VCaP (cell line): ENCODE measurements around the gene UBLCP1.
"Not testable (repeated sequence)": the region's sequence is repeated elsewhere in the genome, so short reads cannot be mapped to it uniquely, and the experiment has no call there.

Source experiments
- H3K27ac ChIP-seq: fragments of 450-650 bp; 2 replicates; pipeline ENCODE4 v1.5.1; 2017
- CTCF ChIP-seq: fragments of 450-650 bp; conservative IDR thresholded peaks from 2 replicates; pipeline ENCODE4 v1.5.1; 2017; ENCODE audit warnings: mild to moderate bottlenecking, moderate library complexity

The UBLCP1 gene

GRCh38 chr5:159223469-159223868 is 39.6 kb upstream of the UBLCP1 start:
- H3K27ac ChIP-seq = no peak overlapping the region
- no peak for TF ChIP-seq CTCF

DNA sequence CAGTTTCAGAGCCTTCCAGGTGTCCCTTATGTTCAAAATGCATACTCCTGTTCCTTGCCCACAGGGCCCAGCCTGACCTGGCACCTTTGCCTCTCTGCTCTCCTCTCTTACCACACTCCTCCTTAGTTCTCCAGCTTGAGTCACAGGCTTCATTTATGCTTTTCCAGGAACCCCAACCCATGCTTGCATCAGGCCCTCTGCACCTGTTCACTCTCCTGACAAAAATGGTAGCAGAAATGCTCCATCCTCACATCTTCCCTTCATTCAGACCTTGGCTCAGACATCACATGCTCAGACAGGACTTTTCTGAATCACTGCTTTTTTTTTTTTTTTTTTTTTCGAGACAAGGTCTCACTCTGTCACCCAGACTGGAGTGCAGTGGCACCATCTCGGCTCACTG is 38.6 kb upstream of the UBLCP1 start:
- no peak for TF ChIP-seq CTCF
- no peak overlapping the region for H3K27ac ChIP-seq

DNA sequence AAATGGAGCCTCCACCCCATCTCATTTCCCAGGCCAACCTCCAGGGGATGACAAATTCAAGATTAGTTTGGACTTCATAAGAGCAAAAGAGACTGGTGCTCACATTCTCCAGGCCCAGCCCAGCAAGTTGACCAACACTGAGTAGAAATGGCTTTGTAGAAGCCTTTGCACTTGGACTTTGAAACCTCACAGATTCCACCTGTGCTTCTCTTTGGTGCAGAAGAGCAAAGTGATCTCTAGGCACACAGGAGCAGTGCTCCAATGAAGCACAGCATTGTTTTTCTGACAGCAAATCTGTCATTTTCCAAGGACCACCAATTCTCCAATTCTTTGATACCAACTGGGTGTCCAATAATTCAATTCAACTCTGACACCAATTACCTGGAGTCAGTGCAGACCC is 36.6 kb upstream of the UBLCP1 start:
- TF ChIP-seq CTCF = no peak
- H3K27ac ChIP-seq = no peak overlapping the region

GRCh38 chr5:159227452-159227851 is 35.6 kb upstream of the UBLCP1 start:
- H3K27ac ChIP-seq = no peak overlapping the region
- no peak for TF ChIP-seq CTCF

DNA sequence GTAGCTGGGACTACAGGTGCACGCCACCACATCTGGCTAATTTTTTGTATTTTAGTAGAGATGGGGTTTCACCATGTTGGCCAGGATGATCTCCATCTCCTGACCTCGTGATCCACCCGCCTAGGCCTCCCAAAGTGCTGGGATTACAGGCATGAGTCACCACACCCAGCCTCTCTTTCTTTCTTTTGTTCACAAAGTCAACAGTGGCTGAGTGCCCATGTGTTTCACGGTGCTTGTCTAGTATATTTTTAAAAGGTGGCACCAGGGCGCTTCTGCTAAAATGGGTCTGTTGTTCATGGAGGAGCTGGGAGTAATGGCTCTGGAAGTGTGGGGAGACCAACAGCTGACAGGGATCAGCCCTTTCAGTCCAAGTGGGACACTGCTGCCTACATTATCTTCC is 35.0 kb upstream of the UBLCP1 start:
- not testable (repeated sequence) for H3K27ac ChIP-seq

DNA sequence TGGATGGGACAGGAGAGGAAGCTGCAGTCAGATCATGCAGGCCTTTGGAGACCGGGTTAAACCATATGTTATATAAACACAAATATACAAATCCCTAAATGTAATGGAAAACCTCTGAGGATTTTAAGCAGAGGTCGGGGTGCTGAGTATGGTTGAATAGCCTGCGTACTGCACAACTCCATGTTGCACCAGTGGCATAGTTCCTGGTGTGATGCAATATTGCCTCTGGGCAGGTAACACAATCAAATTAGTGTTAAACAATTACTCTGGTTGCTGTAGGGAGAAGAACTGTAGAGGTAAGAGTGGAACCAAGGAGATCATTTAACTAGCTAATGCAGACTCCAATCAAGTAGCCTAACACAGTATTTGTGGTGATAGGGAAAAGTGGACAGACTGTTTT is 32.4 kb upstream of the UBLCP1 start:
- no peak for TF ChIP-seq CTCF
- no peak overlapping the region for H3K27ac ChIP-seq

DNA sequence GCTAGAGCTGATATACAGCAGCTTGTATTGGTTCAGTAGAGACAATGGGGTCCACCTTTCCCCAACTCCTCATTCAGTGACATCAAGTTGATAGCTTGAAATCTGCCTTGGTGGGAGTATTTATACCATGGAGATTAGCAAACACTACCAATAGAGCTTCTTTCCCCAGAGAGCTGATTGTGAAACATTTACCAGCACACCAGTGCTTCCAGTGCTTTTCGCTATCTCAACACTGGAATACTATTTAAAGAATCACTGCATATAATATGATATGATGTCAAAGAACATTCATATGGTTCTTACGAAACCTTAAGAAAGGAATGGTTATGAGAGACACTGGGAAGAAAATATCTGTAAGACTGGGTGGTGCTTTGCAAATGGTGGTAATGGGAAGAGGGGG is 31.9 kb upstream of the UBLCP1 start:
- no peak for TF ChIP-seq CTCF
- H3K27ac ChIP-seq = no peak overlapping the region

DNA sequence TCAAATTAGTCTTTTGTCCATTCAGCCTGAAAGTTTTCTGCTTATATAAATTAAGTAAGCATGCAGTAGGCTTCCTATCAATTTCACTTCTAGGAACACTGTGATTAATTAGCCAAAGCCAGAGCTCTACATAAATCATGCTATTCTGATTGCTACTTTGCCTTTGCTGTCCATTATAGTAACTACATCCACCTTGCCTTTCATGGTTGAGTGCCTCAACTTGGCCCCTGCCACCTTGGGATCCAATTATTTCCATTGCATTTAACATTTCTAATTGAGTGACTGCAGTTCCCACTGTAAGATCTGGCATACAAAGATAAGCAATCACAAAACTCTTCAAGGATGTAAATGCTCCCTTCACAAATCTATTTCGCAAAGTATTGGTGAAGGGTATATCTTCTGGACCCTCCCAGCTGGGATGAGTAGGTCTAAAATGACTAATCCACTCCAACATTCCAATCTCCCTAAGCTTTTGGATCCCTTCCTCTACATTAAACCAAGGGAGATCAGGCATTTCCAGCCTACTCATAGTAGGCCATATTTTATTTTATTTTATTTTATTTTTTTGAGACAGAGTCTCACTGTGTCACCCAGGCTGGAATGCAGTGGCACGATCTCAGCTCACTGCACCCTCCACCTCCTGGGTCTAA is 27.1 kb upstream of the UBLCP1 start:
- not testable (repeated sequence) for H3K27ac ChIP-seq

DNA sequence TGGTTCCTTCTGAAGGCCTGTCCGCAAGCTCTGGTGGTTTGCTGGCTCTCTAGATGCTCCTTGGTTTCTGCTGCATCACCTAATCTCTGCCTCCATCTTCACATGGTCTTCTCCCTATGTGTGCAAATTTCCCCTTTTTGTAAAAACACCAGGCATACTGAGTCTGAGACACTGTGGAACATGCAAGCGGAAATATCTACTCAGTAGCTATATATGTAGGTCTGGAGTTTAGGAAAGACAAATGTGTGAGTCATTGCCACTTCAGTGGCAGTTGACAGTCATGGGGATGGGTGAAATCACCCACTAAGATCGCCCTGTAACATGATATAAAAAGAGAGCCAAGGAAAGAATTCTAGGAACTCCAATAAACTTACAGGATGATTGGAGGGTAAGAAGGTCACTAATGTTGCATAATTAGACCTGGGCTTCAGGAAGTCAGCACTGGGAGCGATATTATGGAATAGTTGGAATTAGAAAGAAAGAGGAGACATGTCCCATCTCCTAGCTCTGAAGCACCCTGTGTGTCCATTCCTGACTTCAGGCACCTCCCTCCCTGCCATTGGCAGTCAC is 22.7 kb upstream of the UBLCP1 start:
- no peak overlapping the region for H3K27ac ChIP-seq
- no peak for TF ChIP-seq CTCF
